CD14-positive monocyte (primary cell): ENCODE data around the gene GOPC. TPM values are rescaled to one million over a fixed set of nuclear protein-coding genes. Genes with fewer than 3 reads are reported as not detected.

Source experiments
- DNase-seq, 3 donors: peaks; one replicate each; pipeline ENCODE4 v3.0.0-alpha.2; 2011 to 2022
- H2AFZ ChIP-seq: 2 replicates; pipeline ENCODE4 v1.6.0; 2012; ENCODE audit warnings: mild to moderate bottlenecking, low read depth, low read length, inconsistent platforms; ENCODE audit not compliant: insufficient read depth, poor library complexity, severe bottlenecking
- H3K27ac ChIP-seq, 2 donors: 1 replicate in 1 of 2; 2 replicates in 1 of 2; pipeline ENCODE4 v1.5.1; 2012 to 2013; ENCODE audit warnings: low read length in 2 of 2, control low read depth in 1 of 2, inconsistent platforms in 1 of 2, low read depth in 1 of 2, mild to moderate bottlenecking in 1 of 2
- H3K27me3 ChIP-seq, 2 donors: one replicate each; pipeline versions ENCODE4 v1.6.0 to v1.6.1; 2011 to 2013; ENCODE audit warnings: low read length in 2 of 2; ENCODE audit not compliant: control insufficient read depth in 2 of 2, insufficient read depth in 2 of 2
- H3K36me3 ChIP-seq, 2 donors: replicated peaks in 1 of 2; 1 replicate in 1 of 2; 2 replicates in 1 of 2; pipeline versions ENCODE4 v1.5.1 to v1.6.1; 2012 to 2013; ENCODE audit warnings: low read length in 2 of 2, control low read depth in 1 of 2, inconsistent platforms in 1 of 2, mild to moderate bottlenecking in 1 of 2; ENCODE audit not compliant: insufficient read depth in 2 of 2, control insufficient read depth in 1 of 2
- H3K4me1 ChIP-seq, 2 donors: 1 replicate in 1 of 2; 2 replicates in 1 of 2; pipeline versions ENCODE4 v1.5.1 to v1.6.1; 2012 to 2013; ENCODE audit warnings: low read length in 2 of 2, control low read depth in 1 of 2, inconsistent platforms in 1 of 2, mild to moderate bottlenecking in 1 of 2, moderate library complexity in 1 of 2; ENCODE audit not compliant: insufficient read depth in 2 of 2, control insufficient read depth in 1 of 2
- H3K4me2 ChIP-seq: replicated peaks from 2 replicates; pipeline ENCODE3; 2012; ENCODE audit warnings: low read length, moderate library complexity, mild to moderate bottlenecking; ENCODE audit not compliant: poor library complexity, severe bottlenecking; ENCODE audit errors: extremely low read depth
- H3K4me3 ChIP-seq, 3 experiments: fragments of 200-600 bp in 1 of 3; sonication (generic) in 1 of 3; replicated peaks in 1 of 3; 1 replicate in 2 of 3; 2 replicates in 1 of 3; pipeline ENCODE4 v1.5.1; 2011 to 2013; ENCODE audit warnings: low read length in 3 of 3, mild to moderate bottlenecking in 3 of 3, control low read depth in 2 of 3, low read depth in 2 of 3, inconsistent platforms in 1 of 3, moderate library complexity in 1 of 3
- H3K79me2 ChIP-seq: 2 replicates; pipeline ENCODE4 v1.6.0; 2012; ENCODE audit warnings: mild to moderate bottlenecking, control low read depth, inconsistent platforms, low read length, moderate library complexity; ENCODE audit not compliant: insufficient read depth
- H3K9ac ChIP-seq: 2 replicates; pipeline ENCODE4 v1.6.0; 2017; ENCODE audit warnings: low read length, mild to moderate bottlenecking; ENCODE audit not compliant: insufficient read depth, poor library complexity, severe bottlenecking
- H3K9me3 ChIP-seq, 2 donors: replicated peaks in 1 of 2; 1 replicate in 1 of 2; 2 replicates in 1 of 2; pipeline versions ENCODE4 v1.5.1 to v1.6.1; 2012 to 2013; ENCODE audit warnings: low read length in 2 of 2, control low read depth in 1 of 2; ENCODE audit not compliant: control insufficient read depth in 1 of 2, insufficient read depth in 1 of 2
- H4K20me1 ChIP-seq: 2 replicates; pipeline ENCODE4 v1.6.0; 2012; ENCODE audit warnings: mild to moderate bottlenecking, low read length, control low read depth, moderate library complexity; ENCODE audit not compliant: insufficient read depth
- H3K27ac Mint-ChIP-seq, 7 donors: one replicate each; pipeline ENCODE4 v1.8.0; 2020; ENCODE audit warnings: mild to moderate bottlenecking in 7 of 7, mixed read lengths in 7 of 7, moderate library complexity in 6 of 7, inconsistent platforms in 2 of 7
- H3K27me3 Mint-ChIP-seq, 3 donors: one replicate each; pipeline ENCODE4 v1.8.0; 2021 to 2022; ENCODE audit warnings: low read depth in 3 of 3, mild to moderate bottlenecking in 3 of 3, mixed read lengths in 3 of 3, moderate library complexity in 3 of 3, inconsistent platforms in 1 of 3
- H3K36me3 Mint-ChIP-seq, 2 donors: one replicate each; pipeline ENCODE4 v1.8.0; 2020; ENCODE audit warnings: mixed read lengths in 2 of 2, inconsistent platforms in 1 of 2, mild to moderate bottlenecking in 1 of 2
- H3K4me1 Mint-ChIP-seq: one replicate; pipeline ENCODE4 v1.8.0; 2020; ENCODE audit warnings: mild to moderate bottlenecking, mixed read lengths
- H3K4me3 Mint-ChIP-seq, 2 donors: one replicate each; pipeline ENCODE4 v1.8.0; 2020; ENCODE audit warnings: mild to moderate bottlenecking in 2 of 2, mixed read lengths in 2 of 2, moderate library complexity in 1 of 2
- H3K9me3 Mint-ChIP-seq, 7 donors: one replicate each; pipeline ENCODE4 v1.8.0; 2020 to 2022; ENCODE audit warnings: mixed read lengths in 7 of 7, mild to moderate bottlenecking in 6 of 7, moderate library complexity in 6 of 7, inconsistent platforms in 2 of 7
- CTCF ChIP-seq: fragments of 200-600 bp; IDR thresholded peaks from one replicate; pipeline ENCODE4 v1.8.0; 2022; ENCODE audit warnings: antibody characterized with exemption, mild to moderate bottlenecking
- WGBS: methylation state at CpG from one replicate; pipeline ENCODE4 v1.1.5; 2013; ENCODE audit warnings: missing lambda C conversion rate; ENCODE audit not compliant: insufficient coverage; 5-methylcytosine and 5-hydroxymethylcytosine counted together
- intact Hi-C, 2 donors: fragments of 100-400 bp; cut with micrococcal nuclease; formaldehyde crosslinking; loops; one replicate each; pipeline versions ENCODE4 v1.15.0 to v1.15.1; 2023
- polyA plus RNA-seq, 3 donors: library from polyadenylated mRNA; depleted of rRNA in 1 of 3; unstranded in 2 of 3; stranded (reverse) in 1 of 3; fragments of 300-500 nt in 2 of 3; fragments of >200 nt in 1 of 3; fragmentation: Illumina TruSeq in 2 of 3; gene quantifications; 1 replicate in 2 of 3; 2 replicates in 1 of 3; pipeline ENCODE4 v1.2.3, GENCODE V29; 2012 to 2021

Gene GOPC
- polyA plus RNA-seq, 3 donors = 2.7 to 8.0 (median 5.2) TPM

- Histone ChIP-seq H3K9me3 (no peaks in the 10 kb centered on the region), H2AFZ (no peak overlapping the region), H3K27ac (no peak overlapping the region), H3K4me3 (no peak overlapping the region), H3K4me2 (no peak overlapping the region), H3K27me3 (no peaks in the 10 kb centered on the region), H4K20me1 (no peaks in the 10 kb centered on the region), H3K4me1 (no peaks in the 10 kb centered on the region), H3K9ac (no peak overlapping the region), H3K36me3 (no peaks in the 10 kb centered on the region), H3K79me2 (no peaks in the 10 kb centered on the region)
- intact Hi-C loops = no loop called here
- no peak overlapping the region for H3K4me3 Mint-ChIP-seq
- no peak for DNase-seq
- H3K36me3 Mint-ChIP-seq = peaks cover 0 to 5% of the 10 kb centered on the region in 2 donors
- H3K27me3 Mint-ChIP-seq = peaks cover 0 to 3% (median 2%) of the 10 kb centered on the region in 3 donors
- H3K4me1 Mint-ChIP-seq = no peaks in the 10 kb centered on the region
- no peak for TF ChIP-seq CTCF
- no peaks in the 10 kb centered on the region for H3K9me3 Mint-ChIP-seq
- no CpG with 5 or more reads among the region's 2 CpGs for WGBS
- no peak overlapping the region for H3K27ac Mint-ChIP-seq
Measured at GRCh38 chr6:117525607-117526006, 76.7 kb downstream of the GOPC start.

GRCh38 chr6:117521791-117522502 is 80.4 kb downstream of the GOPC start:
- Histone ChIP-seq H3K36me3 (no peaks in the 10 kb centered on the region), H3K9me3 (no peaks in the 10 kb centered on the region), H2AFZ (no peak overlapping the region), H3K79me2 (no peaks in the 10 kb centered on the region), H3K4me2 (no peak overlapping the region), H3K27ac (no peak overlapping the region), H3K4me1 (no peaks in the 10 kb centered on the region), H3K9ac (no peak overlapping the region), H4K20me1 (no peaks in the 10 kb centered on the region), H3K4me3 (no peak overlapping the region), H3K27me3 (no peaks in the 10 kb centered on the region)
- no peaks in the 10 kb centered on the region for H3K4me1 Mint-ChIP-seq
- H3K4me3 Mint-ChIP-seq = no peak overlapping the region
- TF ChIP-seq CTCF = no peak
- no peak for DNase-seq
- peaks cover 0 to 3% (median 1%) of the 10 kb centered on the region in 3 donors for H3K27me3 Mint-ChIP-seq
- intact Hi-C loops = no loop called here
- H3K9me3 Mint-ChIP-seq = peaks cover 0 to 2% (median 0%) of the 10 kb centered on the region in 7 donors
- H3K36me3 Mint-ChIP-seq = peaks cover 0 to 4% of the 10 kb centered on the region in 2 donors
- no peak overlapping the region for H3K27ac Mint-ChIP-seq
- WGBS = 94% methylated on average over 3 of the region's 5 CpGs
